ENCODE data around the gene LIPN.

Gene LIPN

GRCh38 chr10:88786032-88786770 lies 26.4 kb downstream of the LIPN start:
- DNase-seq, result no peak

- DNase-seq, result no peak
Measured at GRCh38 chr10:88787463-88787862, 27.6 kb downstream of the LIPN start.

- DNase-seq, result peak; percentile 14
Measured at GRCh38 chr10:88788924-88789323, 29.1 kb downstream of the LIPN start.

GRCh38 chr10:88791924-88792323 lies 32.1 kb downstream of the LIPN start:
- DNase-seq, result peak; percentile 68

GRCh38 chr10:88792661-88793060 lies 32.8 kb downstream of the LIPN start:
- DNase-seq, result peak; percentile 81

- peak; percentile 75 for DNase-seq
Measured at GRCh38 chr10:88793712-88794299, 34.0 kb downstream of the LIPN start.

- no peak for DNase-seq
Measured at GRCh38 chr10:88794731-88795130, 34.9 kb downstream of the LIPN start.

GRCh38 chr10:88800152-88801125 lies 40.6 kb downstream of the LIPN start:
- DNase-seq, result peak; percentile 87

- no peak for DNase-seq
Measured at GRCh38 chr10:88802523-88803285, 42.9 kb downstream of the LIPN start, which contains the start of gene LIPM. Gene LIPM, plus strand, starts transcription at chr10:88802730. Its CDS starts 167 bp downstream, at chr10:88802897.

GRCh38 chr10:88803641-88804040 lies 43.8 kb downstream of the LIPN start:
- no peak for DNase-seq

GRCh38 chr10:88804083-88804812 lies 44.4 kb downstream of the LIPN start:
- DNase-seq, result no peak

GRCh38 chr10:88805361-88805760 lies 45.5 kb downstream of the LIPN start:
- DNase-seq, result peak; percentile 57

- DNase-seq, result no peak
Measured at GRCh38 chr10:88805924-88806323, 46.1 kb downstream of the LIPN start.

GRCh38 chr10:88809621-88810020 lies 49.8 kb downstream of the LIPN start:
- DNase-seq, result no peak

- DNase-seq, result peak; percentile 81
Measured at GRCh38 chr10:88810196-88810961, 50.6 kb downstream of the LIPN start.

GRCh38 chr10:88813200-88813599 lies 53.4 kb downstream of the LIPN start:
- DNase-seq, result no peak

GRCh38 chr10:88819290-88819689 lies 59.5 kb downstream of the LIPN start:
- no peak for DNase-seq

GRCh38 chr10:88820748-88821401 lies 61.1 kb downstream of the LIPN start:
- peak; percentile 64 for DNase-seq

GRCh38 chr10:88826388-88826787 lies 66.6 kb downstream of the LIPN start:
- no peak for DNase-seq

GRCh38 chr10:88827671-88828070 lies 67.9 kb downstream of the LIPN start:
- no peak for DNase-seq

GRCh38 chr10:88828310-88828709 lies 68.5 kb downstream of the LIPN start:
- no peak for DNase-seq
